HG02938 (cell line): ENCODE results near the gene IL22RA1.

Experiments used
- ATAC-seq: cut with Tn5 transposase; IDR thresholded peaks from one replicate; pipeline ENCODE4 v1.9.1; 2021; ENCODE audit warnings: mild to moderate bottlenecking, moderate library complexity; ENCODE audit not compliant: unreplicated experiment

IL22RA1 gene

DNA sequence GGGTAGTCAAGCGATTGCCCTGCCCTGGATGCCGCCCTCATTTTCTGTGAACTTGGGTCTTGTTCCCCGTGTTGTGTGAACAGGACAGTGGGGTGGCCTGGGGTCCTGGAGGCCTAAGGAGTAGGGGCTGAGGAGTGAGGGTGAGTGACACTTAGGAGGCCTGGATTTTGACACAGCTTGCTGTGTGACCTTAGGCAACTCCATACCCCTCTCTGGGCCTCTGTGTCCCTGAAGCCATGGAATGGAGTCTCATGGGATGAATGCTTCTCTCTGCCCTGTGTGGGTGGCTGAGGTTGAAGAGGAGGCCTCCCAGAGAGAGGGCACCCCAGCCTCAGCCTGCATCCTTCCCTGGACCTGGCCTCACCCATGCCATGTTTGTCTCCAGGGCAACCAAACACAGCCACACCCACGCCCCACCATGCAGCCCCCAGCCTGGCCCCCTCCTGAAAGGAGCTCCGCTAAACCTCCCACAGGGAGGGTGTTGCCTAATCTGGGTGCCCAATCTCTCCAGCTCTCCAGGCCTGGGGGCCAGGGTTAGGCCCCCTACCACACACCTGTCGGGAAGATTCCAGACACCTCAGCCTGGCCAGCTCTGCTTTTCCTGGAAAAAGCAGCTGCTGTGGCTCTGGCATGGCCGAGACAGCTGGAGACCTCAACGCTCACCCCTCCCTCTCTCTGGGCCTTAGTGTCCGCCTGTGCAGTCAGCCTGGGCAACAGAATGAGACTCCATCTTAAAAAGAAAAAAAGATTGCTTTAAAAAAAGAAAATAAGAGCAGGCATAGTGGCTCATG is 40.9 kb downstream of the IL22RA1 start:
- no peak for ATAC-seq

DNA sequence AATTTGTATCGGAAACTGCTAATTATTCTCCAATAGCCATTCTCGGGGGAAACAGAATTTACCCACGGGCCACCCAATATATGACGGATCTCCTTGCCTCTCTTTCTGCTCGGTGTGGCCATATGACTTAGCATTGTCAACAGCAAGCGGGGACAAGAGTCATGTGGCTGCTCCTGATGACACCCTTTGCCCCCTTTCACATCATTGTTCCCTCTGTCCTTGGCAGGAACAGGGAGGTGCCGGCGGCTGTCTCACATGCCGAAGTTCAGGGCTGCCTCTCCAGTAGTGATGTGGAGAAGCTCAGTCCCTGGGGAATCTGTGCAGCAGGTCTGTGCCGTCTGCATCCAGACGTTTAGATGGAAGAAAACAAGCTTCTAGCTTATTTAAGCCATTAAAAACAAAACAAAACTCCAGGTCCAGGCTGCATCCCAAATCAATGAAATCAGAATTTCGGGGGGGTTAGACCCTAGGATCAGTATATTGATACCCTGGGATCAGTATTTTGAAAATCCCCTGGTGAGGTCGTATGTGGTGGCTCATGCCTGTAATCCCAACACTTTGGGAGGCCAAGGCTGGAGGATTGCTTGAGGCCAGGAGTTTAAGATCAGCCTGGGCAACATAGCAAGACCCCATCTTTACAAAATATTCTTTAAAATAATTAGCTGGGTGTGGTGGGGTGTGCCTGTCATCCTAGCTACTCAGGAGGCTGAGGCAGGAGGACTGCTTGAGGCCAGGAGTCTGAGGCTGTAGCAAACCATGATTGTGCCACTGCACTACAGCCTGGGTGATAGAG is 41.8 kb downstream of the IL22RA1 start:
- no peak for ATAC-seq

DNA sequence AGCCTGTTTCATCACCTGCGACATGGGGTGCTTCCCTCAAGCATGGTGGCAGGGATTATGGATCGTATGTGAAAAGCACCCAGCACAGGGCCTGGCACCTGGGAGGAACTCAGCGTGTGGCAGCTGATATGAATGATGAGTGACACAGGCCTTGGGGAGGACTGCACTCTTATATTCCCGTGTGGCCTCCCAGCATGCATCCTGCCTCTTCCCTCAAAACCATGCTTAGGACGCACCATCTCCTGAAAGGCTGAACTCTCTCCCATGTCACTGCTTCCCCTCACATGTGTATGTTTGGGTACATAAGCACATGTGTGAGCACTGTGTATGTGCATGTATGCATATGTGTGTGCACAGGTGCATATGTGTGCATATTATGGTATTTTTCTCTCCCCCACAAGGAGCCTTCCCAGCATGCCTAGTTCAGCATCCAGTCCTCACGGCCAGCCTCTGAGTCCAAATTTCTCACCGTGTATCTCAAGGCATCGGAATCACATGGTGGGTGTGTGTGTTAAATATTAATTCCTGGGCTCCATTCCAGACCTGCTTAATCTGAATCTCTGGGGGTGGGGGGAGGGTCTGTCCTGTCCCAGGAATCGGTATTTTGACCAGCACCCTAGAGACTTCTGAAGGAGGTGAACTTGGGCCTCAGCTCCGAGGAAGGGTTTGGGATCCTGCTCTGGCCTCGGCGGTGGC is 43.8 kb downstream of the IL22RA1 start:
- no peak for ATAC-seq

DNA sequence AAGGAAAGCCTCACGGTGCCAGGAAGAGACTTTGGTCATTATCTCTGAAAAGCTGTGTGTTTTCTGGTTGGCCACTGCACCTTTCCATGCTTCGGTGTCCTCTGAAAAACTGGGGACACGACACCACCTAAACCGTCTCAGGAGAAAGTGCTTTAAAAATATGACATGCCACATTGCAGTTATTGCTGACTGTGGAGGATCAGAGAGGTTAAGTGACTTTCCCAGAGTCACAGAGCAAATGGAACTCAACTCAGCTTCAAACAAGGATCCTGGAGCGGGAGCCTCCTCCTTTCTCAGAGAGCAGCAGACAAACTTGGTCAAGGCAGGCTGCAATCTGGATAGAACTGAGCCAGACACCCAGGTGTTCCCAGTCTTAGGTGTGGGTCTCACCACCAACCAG is 44.8 kb downstream of the IL22RA1 start:
- ATAC-seq, result no peak

DNA sequence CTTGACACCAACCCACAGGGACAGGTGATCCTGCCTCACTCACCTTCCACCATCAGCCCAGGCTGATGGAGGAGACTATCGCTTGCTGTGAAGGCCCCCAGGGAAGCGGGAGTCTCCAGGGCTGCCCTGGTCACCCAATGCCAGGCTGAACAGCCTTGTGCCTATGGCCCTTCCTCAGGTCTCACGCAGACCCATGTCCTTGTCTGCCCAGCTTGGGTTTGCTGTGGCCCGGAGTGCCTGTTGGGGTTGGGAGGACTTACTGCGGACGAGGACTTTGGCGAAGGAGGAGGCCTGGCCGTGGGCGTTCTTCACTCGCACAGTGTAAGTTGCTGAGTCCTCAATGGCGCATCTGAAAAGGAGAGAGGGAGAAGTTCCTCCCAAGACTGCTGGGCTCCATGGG is 45.3 kb downstream of the IL22RA1 start:
- ATAC-seq, result no peak

DNA sequence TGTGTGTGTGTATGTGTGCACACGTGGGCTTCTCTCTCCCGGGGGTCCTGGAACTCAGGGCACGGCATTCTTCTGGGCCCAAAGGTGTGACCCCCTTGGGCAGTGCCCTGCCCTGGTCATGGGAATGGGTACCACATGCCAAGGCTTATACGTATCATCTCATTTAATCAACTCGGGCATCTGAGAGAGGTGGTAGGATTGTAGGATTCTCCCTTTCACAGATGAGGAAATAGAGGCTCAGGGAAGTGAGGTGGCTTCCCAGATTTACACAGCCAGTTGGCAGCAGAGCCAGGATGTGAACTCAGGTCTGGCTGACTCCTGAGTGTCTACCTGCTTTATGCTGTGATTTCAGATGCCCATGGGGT is 46.2 kb downstream of the IL22RA1 start:
- no peak for ATAC-seq

DNA sequence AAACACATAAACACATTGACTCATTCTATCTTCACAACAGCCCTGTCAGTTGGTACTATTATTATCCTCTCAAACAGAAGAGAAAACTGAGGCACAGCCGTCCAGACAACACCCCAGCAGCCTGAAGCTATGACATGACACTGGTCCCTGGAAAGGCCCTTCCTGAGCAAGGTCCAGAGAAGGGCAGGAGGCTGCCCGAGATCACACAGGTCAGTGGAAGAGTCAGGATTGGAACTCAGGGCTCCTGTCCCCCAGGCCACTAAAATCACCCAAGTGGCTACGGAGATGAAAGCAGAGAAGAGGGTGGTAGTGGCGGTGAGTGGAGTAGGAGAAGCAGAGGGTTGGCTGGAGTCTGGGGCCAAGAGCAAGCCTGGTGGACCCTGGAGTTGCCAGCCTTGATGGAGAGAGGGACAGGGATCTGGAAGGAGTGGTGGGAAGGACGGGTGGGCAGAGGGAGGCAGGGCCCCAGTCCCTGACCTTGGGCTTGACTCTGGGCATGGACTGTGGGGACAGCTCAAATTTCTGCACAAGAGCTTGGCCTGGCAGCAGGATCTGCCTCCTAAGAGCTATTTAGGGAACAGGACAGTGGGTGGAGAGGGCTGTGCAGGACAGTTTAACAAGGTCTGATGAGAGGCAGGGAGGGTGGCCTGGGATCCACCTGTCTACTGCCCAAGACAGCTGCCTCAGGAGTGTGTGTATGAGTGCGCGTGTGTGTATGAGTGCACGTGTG is 46.8 kb downstream of the IL22RA1 start:
- ATAC-seq, result no peak

DNA sequence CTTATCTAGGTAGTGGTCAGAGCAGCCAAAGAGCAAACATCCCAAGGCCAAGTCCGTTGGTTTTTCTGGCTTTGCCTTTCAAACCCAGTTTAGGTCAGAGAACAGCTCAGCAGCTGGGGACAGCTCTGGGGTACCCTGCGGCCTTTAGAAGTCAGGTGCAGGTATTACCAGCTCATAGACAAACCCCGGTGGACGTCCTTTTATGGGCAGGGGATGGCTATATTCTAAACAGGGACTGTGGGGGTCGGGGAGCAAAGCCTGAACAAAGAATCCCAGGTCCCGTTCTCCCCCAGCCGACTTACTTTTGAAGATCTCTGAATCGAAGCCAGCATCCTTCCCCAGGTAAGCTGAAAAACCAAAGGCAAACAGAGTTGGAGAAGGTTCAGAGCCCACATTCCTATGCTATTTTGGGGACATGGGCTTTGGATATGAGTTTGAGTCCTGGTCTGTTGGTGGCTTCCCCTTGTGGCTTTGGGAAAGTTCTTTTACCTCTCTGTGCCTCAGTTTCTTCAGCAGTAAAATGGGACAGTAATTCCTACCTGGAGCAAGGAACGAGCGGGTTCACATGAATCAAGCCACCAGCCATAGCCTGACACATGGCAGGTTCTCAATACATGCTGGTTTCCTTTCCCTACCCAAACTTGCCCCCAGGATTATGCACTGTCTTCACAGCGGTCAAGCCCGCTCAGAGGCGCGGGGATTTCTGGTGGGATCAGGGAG is 47.6 kb downstream of the IL22RA1 start:
- ATAC-seq, result no peak

DNA sequence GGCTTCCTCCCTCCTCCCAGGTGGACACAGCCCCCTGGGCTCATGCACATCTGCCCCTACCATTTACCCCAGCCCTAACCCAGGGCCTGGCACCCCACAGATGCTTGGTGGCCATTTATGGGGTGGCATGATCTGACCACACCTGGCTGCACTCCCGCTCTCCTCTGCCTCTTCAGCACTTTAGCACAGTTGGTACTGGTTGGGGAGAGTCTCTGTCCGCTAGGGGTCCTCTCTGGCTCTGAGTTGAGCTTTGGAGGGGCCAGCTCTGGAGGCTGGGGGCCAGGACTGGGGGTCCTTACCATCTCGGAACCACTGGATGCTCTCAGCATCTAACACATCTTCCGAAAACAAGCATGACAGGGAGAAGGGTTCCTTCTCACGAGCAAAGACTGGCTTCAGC is 48.4 kb downstream of the IL22RA1 start:
- ATAC-seq, result no peak

DNA sequence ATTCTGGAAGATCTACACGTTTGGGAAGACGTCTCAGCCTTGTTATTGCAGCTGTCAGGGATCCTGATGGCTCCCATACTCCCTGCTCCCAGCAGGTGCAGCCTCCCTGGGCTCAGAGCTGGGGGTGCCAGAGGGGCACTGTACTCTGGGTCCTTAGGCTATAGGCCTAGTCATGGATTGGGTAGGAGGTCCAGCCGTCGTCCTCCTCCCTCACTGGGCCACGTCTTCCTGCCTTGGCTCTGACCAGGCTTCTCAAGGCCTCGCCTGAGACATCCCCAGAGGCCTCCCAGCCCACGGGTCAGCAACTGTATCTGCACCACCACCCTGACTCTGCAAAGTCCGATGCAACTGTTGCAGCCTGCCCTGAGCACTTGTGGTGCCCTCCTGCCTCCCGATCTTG is 49.2 kb downstream of the IL22RA1 start:
- ATAC-seq, result no peak

DNA sequence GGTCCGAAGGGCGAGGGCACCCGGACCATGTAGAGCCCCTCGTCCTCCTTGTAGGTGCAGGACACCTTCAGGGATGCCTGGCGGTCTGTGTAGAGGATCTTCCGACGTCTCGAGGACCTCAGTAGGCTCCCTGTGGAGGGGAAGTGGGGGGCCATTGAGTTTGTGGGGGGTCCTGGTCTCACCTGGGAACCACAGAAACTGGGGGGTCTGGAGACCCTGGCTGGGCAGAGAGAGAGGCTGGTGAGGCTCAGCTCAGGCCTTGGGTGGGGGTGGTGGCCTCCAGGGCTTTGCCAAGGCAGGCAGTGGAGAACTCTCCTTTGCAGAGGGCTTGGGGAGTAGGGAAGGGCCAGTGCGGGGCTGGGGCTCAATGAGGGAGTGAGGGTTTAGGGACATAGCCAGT is 50.0 kb downstream of the IL22RA1 start:
- ATAC-seq, result no peak

DNA sequence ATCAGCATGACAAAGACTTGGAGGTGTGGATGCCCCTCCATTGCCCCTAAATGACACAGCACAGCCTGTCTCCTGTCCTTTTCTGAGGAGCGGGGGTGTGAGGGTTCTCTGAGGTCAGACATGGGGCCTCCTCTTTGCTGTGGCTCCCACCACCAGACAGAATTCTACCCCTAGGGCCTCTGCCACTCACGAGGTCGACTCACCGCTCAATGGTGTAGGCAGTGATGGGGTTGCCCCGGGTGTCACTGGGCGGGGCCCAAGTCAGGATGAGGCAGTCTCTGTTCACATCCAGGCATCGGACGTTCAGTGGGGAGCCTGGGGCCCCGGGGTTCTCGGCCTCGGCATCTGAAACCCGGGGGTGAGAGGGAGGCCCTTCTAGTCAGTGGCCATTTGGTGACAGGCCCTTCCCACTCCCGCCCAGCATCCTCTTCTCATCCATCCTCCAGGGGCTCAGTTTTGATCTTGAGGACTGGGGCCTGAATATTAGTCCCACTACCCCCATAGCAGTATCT is 50.9 kb downstream of the IL22RA1 start:
- ATAC-seq, result no peak

DNA sequence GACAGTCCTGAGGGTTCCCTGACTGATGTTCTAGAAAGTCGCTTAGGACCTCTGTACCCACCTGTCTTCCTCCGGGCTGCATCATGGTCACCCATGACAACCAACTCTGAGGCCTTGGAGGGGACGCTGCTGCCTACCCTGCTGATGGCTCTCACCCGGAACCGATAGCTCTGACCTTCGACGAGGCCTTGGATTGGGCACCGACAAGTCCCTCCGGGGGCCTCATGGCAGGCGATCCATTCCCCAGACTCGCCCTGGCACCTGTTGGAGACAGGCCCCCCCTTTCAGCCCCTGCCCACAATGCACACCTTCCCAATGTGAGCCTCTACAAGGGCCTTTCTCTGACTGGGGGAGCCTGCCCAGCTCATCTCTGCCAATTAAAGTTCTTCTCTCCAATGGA is 52.2 kb downstream of the IL22RA1 start:
- ATAC-seq, result no peak

DNA sequence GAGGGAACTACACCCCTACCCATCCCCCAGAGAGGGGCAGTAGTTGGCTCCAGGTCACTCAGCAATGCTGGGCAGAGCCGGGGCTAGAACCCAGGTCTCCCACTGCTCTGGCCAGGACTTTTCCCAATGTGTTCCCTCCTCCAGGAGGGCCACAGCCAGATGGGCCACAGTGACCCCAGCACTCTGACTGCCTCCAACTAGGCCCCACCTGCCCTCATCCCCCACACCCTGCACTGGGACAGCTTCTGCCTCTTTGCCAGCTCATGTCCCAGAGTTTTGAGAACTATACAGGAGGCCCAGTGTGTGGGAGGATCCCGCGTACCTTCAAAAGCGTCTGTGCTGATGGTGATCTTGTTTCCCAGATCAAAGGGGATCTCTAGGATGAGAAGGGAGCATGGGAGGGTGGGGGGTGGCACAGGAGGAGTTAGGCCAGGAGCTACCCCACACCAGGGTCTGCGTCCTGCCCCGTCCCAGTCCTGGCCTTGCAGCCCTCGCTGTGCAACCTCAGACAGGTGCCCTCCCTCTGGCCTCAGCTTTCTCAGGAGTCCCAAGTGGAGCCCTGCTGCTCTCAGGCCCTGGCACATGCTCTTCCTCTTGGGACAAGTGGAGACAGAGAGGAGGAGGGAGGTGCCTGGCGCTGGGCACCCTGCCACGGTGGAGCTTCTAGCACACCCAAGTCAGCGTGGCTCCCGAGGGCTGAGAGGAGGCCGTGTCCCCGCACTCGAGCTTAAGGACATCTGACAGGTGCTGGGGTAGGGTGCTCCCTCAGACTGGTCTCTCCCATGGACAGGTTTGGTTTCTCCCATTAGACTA is 53.0 kb downstream of the IL22RA1 start:
- ATAC-seq, result no peak

DNA sequence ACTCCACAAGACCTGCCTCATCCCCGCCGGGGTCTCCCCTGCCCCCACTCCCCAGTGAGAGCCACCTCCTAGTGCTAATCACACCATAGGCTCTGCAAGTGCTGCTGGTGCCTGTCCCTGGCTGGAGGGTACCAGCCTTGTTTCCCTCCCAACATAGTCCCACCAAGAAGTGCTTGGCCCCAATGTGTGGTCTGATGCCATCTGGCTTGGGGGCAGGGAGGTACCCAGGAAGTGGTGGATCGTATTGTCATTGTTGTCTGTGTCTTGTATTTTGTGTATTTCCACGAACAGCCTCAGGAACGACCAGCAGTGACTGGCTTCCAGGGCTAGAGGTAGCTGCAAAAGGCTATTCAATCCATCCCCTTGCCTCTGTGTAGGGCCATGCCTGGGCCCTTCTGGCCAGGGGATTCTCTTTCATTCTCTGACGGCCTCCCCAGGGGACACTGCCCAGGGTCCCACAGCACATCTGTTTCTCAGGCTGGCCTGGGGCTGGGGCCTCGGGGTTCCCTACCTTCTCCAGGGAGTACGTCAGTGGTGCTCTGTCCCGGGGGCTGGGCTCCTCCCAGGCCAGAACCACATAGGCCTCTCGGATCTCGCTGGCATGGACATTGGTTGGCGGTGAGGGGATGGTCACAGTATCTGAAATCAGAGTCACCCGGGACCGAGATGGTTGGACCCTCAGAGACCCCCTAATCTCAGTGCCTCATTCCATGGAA is 53.8 kb downstream of the IL22RA1 start:
- no peak for ATAC-seq

DNA sequence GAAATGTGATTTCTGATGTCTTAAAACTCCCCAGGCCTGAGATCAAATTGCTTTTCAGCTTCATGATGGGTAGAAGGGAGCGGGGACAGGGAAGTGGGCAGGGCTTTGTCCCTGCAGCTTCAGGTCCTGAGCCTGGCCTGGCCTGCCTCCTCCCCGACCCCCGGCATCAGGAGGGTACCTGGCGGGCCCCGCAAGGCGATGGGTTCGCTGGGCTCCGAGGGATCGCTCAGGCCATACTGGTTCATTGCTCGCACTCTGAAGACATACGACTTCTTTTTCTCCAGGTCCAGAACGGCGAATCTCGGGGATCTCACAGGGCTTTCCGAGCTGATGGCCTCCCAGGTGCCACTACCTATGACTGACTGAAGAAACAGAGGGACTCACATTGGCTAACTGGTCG is 56.5 kb downstream of the IL22RA1 start:
- no peak for ATAC-seq

DNA sequence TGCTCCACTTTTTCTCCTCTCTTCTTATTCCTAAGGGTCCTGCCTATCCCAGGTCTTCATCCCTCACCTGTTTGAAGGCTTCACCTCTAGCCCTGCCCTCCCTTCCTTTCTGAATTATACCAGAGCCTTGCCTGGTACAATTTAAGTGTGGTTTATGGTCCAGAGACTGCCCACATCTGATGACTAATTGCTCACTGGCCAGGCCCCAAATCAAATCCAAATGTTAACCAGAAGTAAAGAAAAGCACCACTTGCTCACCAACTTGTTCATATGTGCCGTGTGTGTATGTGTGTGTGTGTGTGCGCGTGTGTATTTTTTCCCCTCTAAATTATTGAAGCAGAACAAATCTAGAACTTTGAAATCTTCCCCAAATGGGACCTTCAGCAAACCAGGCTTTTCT is 57.4 kb downstream of the IL22RA1 start:
- no peak for ATAC-seq

DNA sequence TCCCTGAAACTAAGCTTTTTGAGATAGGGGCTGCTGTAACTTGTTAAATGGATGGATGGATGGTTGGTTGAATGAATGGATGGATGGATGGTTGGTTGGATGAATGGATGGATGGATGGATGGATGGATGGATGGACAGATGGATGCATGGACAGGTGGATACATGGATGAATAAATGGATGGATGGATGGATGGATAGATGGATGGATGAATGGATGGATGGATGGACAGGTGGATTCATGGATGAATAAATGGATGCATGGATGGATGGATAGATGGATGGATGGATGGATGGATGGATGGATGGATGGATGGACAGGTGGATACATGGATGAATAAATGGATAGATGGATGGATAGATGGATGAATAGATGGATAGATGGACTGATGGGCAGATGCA is 57.9 kb downstream of the IL22RA1 start:
- no peak for ATAC-seq

DNA sequence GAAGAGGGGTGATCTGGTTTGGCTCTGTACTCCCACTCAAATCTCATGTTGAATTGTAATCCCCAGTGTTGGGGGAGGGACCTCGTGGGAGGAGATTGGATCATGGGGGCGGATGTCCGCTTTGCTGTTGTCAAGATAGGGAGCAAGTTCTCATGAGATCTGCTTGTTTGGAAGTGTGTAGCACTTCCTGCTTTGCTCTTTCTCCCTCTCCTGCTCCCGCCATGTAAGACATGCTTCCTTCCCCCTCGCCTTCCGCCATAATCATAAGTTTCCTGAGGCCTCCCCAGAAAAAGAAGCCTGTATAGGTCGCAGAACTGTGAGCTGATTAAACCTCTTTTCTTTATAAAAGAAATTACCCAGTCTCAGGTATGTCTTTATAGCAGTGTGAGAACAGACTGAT is 58.9 kb downstream of the IL22RA1 start:
- ATAC-seq, result no peak
